ENCODE measurements around the gene SCUBE1. TPM values are rescaled to one million over a fixed set of nuclear protein-coding genes. Genes with fewer than 3 reads are reported as not detected.

SCUBE1 gene
- total and polyA plus RNA-seq, 2 of the 4 experiments (the other 2 are of a cell fraction): not detected

- Histone ChIP-seq H2BK5ac (ENCODE audit: low read depth, low read length, poor library complexity, severe bottlenecking) (no peak overlapping the region), H4K91ac (ENCODE audit: insufficient read depth, low read depth, low read length) (no peak overlapping the region), H4K8ac (ENCODE audit: low read depth in 2 of 2, low read length in 2 of 2) (no peak overlapping the region), H3K18ac (ENCODE audit: low read depth, low read length) (no peak overlapping the region), H3K23ac (ENCODE audit: low read depth, low read length) (no peak overlapping the region), H3K9me1 (ENCODE audit: insufficient read depth, low read length) (no peaks in the 10 kb centered on the region), H3K9me3 (ENCODE audit: control insufficient read depth, insufficient read depth, low read length) (no peaks in the 10 kb centered on the region), H4K5ac (ENCODE audit: low read depth, low read length) (no peak overlapping the region), H2BK120ac (ENCODE audit: low read depth, low read length) (no peak overlapping the region), H3K4ac (ENCODE audit: low read depth, low read length) (no peak overlapping the region), H2BK20ac (ENCODE audit: low read depth, low read length) (no peak overlapping the region), H3K27ac (ENCODE audit: insufficient read depth, low read length) (no peak overlapping the region), H3K4me3 (ENCODE audit: insufficient read depth, low read depth, low read length) (no peak overlapping the region), H2AK9ac (replicated peaks; ENCODE audit: low read depth, low read length, poor library complexity) (no peak overlapping the region), H3K36me3 (ENCODE audit: control insufficient read depth, insufficient read depth, low read length) (no peaks in the 10 kb centered on the region), H3K14ac (replicated peaks; ENCODE audit: low read depth, low read length) (no peak overlapping the region), H2AFZ (replicated peaks; ENCODE audit: low read length, poor library complexity) (no peak overlapping the region), H2BK15ac (ENCODE audit: low read depth, low read length) (no peak overlapping the region), H3K56ac (ENCODE audit: extremely low read depth, insufficient read depth, low read length) (no peak overlapping the region), H3K27me3 (ENCODE audit: control insufficient read depth, insufficient read depth, low read length) (peaks cover 46% of the 10 kb centered on the region), H3K4me1 (ENCODE audit: control insufficient read depth, insufficient read depth, low read length) (peaks cover 2% of the 10 kb centered on the region; the same call in 1 of the 2 replicates), H2AK5ac (ENCODE audit: low read depth, low read length) (no peak overlapping the region), H3K4me2 (ENCODE audit: low read depth, low read length) (no peak overlapping the region), H4K20me1 (ENCODE audit: insufficient read depth, low read length) (no peaks in the 10 kb centered on the region), H3K9ac (ENCODE audit: low read depth, low read length) (no peak overlapping the region), H3K79me1 (ENCODE audit: low read depth in 1 of 2, low read length in 2 of 2) (no peaks in the 10 kb centered on the region)
- 15% methylated on average over 4 of the region's 18 CpGs; no CpG with 5 or more reads in 1 of the 2 experiments for WGBS, 2 experiments (ENCODE audit: extremely low coverage in 2 of 2, insufficient read length in 1 of 2)
- dilution Hi-C loops (cut with HindIII; ENCODE audit: low sequenced_read_pairs, unreplicated experiment): no loop called here
- TF ChIP-seq MAFK (IDR thresholded peaks at IDR 0.05; ENCODE audit: low read depth, low read length): no peak
- TF ChIP-seq CEBPB (IDR thresholded peaks at IDR 0.05; ENCODE audit: low read depth, low read length): no peak
- no peak for TF ChIP-seq POLR2A (IDR thresholded peaks at IDR 0.05; ENCODE audit: low read depth, low read length)
- TF ChIP-seq SMC3 (IDR thresholded peaks at IDR 0.05; ENCODE audit: low read depth, low read length): no peak
- TF ChIP-seq NFE2L2 (IDR thresholded peaks at IDR 0.05; ENCODE audit: low read depth, low read length): no peak
- TF ChIP-seq BHLHE40 (IDR thresholded peaks at IDR 0.05; ENCODE audit: low read depth, low read length): no peak
- no peak for TF ChIP-seq RFX5 (IDR thresholded peaks at IDR 0.05; ENCODE audit: low read depth, low read length)
- TF ChIP-seq FOS (IDR thresholded peaks at IDR 0.05; ENCODE audit: low read depth, low read length): no peak
- TF ChIP-seq CTCF (conservative IDR thresholded peaks at IDR 0.05; ENCODE audit: low read depth, low read length): no peak
- no peak for TF ChIP-seq MAZ (IDR thresholded peaks at IDR 0.05; ENCODE audit: borderline replicate concordance, low read depth, low read length)
- no peak for TF ChIP-seq RAD21 (IDR thresholded peaks at IDR 0.05; ENCODE audit: low read length)
- TF ChIP-seq USF2 (IDR thresholded peaks at IDR 0.05; ENCODE audit: low read depth, low read length): no peak
- TF ChIP-seq CHD1 (IDR thresholded peaks at IDR 0.05; ENCODE audit: low read depth, low read length): no peak
- TF ChIP-seq RCOR1 (IDR thresholded peaks at IDR 0.05; ENCODE audit: insufficient replicate concordance, low read length): no peak
- no peak for TF ChIP-seq ELK1 (IDR thresholded peaks at IDR 0.05; ENCODE audit: borderline replicate concordance, low read depth, low read length)
- in situ Hi-C loops (cut with MboI; ENCODE audit: low sequenced_read_pairs): no loop called here
- ChIA-PET CTCF (no interaction called here), POLR2A (ENCODE audit: unreplicated experiment) (no interaction called here)
- ATAC-seq (ENCODE audit: low read depth) (no peak; the same call in 1 of the 2 replicates), DNase-seq (no peak)
- intact Hi-C loops (cut with micrococcal nuclease): no loop called here
- BruUV-seq (replicated peaks): no TSS peak
Observed at GRCh38 chr22:43304831-43305590, 38.2 kb downstream of the SCUBE1 start.

Measured in IMR-90 (cell line).